Kidney epithelial cell (primary cell): ENCODE results near the gene HELT. TPM values are rescaled to one million over a fixed set of nuclear protein-coding genes. Genes with fewer than 3 reads are reported as not detected.

ENCODE experiments used
- DNase-seq: peaks from one replicate; pipeline ENCODE4 v3.0.0-alpha.2; 2010; ENCODE audit warnings: low read depth
- H3K27me3 ChIP-seq: 2 replicates; pipeline ENCODE4 v1.6.0; 2011; ENCODE audit warnings: low read length; ENCODE audit not compliant: control insufficient read depth, insufficient read depth
- H3K36me3 ChIP-seq: 2 replicates; pipeline ENCODE4 v1.5.1; 2011; ENCODE audit warnings: low read length; ENCODE audit not compliant: control insufficient read depth, insufficient read depth
- H3K4me3 ChIP-seq: 2 replicates; pipeline ENCODE4 v1.5.1; 2011; ENCODE audit warnings: low read depth, mild to moderate bottlenecking, control low read depth, low read length
- total RNA-seq: library from RNA; depleted of rRNA; stranded (reverse); fragments of >200 nt; gene quantifications from 2 replicates; pipeline ENCODE4 v1.2.3, GENCODE V29; 2015
- TF ChIP-seq, protein P1 (sequence below): IDR thresholded peaks from 2 replicates; pipeline ENCODE4 v1.5.1; 2011; ENCODE audit warnings: mild to moderate bottlenecking, moderate library complexity, low read length, control low read depth, inconsistent platforms; ENCODE audit not compliant: insufficient read depth, poor library complexity, severe bottlenecking

Gene HELT
- total RNA-seq, 1 donor from 2014 or later, result not detected

DNA sequence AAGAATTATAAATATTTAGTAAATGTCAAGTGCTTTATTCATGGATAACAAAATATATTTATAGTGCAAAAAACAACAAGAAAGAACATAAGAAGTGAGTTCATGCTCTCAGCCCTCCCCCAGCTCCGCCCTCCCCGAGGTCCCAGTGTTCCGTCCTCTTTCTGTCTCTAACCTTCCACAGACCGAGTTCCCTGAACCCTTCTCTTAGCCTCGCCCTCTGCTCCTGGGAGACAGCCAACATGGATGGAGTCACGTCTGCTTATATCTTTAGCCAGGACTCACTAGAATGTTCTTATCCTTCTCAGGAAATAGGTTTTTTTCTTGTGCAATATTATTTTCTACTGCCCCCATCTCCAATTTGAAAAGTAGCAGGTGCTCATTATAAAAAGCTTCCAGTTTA is 40.1 kb upstream of the HELT start:
- Histone ChIP-seq H3K27me3 (peaks cover 6% of the 10 kb centered on the region), H3K36me3 (no peaks in the 10 kb centered on the region), H3K4me3 (no peak overlapping the region)
- TF ChIP-seq, protein P1, sequence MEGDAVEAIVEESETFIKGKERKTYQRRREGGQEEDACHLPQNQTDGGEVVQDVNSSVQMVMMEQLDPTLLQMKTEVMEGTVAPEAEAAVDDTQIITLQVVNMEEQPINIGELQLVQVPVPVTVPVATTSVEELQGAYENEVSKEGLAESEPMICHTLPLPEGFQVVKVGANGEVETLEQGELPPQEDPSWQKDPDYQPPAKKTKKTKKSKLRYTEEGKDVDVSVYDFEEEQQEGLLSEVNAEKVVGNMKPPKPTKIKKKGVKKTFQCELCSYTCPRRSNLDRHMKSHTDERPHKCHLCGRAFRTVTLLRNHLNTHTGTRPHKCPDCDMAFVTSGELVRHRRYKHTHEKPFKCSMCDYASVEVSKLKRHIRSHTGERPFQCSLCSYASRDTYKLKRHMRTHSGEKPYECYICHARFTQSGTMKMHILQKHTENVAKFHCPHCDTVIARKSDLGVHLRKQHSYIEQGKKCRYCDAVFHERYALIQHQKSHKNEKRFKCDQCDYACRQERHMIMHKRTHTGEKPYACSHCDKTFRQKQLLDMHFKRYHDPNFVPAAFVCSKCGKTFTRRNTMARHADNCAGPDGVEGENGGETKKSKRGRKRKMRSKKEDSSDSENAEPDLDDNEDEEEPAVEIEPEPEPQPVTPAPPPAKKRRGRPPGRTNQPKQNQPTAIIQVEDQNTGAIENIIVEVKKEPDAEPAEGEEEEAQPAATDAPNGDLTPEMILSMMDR, result no peak
- DNase-seq, result no peak

DNA sequence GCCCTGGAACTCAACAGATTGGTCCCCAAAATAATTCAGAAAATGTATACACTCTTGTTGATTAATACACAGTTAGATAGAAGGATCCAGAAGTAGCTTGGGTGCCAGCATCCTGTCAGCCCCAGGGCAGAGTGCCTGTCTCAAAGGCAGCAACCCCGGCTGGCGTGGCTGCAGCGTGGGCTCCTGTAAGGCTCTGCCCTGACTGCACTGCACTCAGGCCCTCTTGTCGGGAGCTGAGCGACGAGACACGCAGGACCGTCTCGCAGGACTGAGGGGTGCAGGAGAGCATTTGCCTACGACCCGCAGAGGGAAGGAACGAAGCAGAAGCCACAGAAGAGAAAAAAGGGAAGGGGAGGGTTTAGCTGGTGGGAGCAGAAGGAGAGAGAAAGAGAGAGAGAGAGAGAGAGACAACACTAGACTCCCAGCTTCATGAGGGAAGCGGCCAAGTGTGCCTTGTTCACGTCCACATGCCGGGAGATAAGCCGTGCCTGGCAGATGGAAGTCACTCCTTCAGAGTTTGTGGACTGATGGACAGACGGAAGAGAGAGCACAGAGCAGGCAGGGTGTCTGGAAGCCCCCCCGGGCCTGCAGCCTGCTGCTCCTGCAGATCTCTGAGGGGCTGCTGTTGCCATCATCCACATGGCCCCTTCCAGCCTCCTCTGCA is 38.7 kb upstream of the HELT start:
- H3K4me3 ChIP-seq, result no peak overlapping the region
- H3K36me3 ChIP-seq, result no peaks in the 10 kb centered on the region
- peaks cover 6% of the 10 kb centered on the region for H3K27me3 ChIP-seq
- TF ChIP-seq, protein P1, result no peak
- DNase-seq, result no peak

DNA sequence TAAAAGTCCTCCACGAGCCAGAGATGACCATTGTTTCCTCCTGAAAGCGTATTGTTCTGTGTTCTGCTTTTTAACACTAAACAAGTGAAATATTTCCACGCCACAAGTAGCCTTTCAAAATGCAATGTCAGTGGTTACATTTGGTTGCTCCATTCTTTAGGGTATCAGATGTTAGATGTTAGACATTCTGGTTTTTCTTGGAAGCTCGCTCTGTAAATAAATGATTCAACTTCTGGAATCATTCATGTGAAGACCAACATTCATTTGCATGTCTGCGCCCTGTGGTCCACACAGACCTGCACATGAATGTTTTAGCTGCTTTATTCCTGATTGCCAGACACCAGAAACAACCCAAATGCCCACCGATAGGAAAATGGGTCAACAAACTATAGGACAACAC is 38.0 kb upstream of the HELT start:
- TF ChIP-seq, protein P1, result no peak
- Histone ChIP-seq H3K4me3 (no peak overlapping the region), H3K36me3 (no peaks in the 10 kb centered on the region), H3K27me3 (peaks cover 6% of the 10 kb centered on the region)
- no peak for DNase-seq

DNA sequence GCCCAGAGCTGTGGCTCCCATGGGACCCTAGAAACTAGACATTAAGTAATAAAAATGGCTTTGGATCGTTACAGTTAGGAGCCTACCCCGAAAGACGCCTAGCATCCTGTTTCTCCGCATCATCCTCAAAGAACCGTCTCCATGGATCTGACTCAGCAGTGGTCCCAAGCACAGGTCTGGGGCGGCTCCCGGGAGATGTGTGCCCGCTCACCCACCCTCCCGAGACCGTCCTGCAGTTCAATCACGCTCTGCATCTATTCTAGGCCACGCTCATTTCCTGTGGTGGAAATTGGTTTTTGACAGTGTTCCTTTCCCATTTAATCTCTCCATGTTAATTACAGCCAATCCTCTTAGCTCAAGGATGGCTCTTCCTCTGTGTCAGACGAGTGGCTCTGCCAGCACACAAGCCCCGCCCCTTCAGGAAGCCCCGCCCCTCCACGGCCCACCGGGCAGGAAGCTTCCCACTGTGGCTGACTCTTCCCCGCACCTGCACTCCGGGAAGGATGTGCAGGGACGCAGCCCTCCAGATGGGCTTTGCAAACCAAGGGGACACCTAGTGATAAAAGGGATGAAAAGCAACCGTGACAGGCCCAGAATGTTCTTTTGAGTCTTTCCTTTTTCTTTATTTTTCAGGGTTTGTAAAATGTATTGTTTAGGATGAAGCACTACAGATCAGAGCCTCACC is 34.5 kb upstream of the HELT start:
- H3K27me3 ChIP-seq, result peaks cover 11% of the 10 kb centered on the region
- peak; percentile 56 for DNase-seq
- TF ChIP-seq, protein P1, result peak; percentile 53
- H3K4me3 ChIP-seq, result no peak overlapping the region
- no peaks in the 10 kb centered on the region for H3K36me3 ChIP-seq

DNA sequence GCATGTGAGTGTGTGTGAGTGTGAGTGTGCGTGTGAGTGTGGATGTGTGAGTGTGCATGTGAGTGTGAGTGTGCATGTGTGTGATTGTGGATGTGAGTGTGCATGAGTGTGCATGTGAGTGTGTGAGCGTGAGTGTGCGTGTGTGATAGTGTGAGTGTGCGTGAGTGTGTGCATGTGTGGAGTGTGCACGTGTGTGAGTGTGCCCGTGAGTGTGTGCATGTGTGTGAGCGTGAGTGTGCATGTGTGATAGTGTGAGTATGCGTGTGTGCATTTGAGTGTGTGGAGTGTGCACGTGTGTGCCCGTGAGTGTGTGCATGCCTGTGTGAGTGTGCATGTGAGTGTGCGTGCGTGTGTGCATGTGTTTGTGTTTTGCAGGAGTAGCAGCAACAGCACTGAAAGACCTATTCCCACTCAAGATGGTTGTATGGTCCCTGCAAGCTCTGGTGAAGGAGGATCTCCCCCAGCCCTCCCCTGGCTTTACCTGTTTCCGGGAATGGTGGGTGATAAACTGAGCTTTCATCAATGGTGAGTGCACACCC is 30.7 kb upstream of the HELT start:
- Histone ChIP-seq H3K4me3 (no peak overlapping the region), H3K27me3 (peaks cover 5% of the 10 kb centered on the region), H3K36me3 (no peaks in the 10 kb centered on the region)
- TF ChIP-seq, protein P1, result no peak
- DNase-seq, result no peak
